IPS-NIHi7 (cell line): ENCODE data around the gene FLVCR2.
A peak's percentile ranks its signal among the peaks of the same experiment; 100 is the strongest.

Source experiments
- DNase-seq: peaks from one replicate; pipeline ENCODE4 v3.0.0; 2012; ENCODE audit warnings: mixed read lengths; ENCODE audit errors: extremely low spot score

FLVCR2 gene

DNA sequence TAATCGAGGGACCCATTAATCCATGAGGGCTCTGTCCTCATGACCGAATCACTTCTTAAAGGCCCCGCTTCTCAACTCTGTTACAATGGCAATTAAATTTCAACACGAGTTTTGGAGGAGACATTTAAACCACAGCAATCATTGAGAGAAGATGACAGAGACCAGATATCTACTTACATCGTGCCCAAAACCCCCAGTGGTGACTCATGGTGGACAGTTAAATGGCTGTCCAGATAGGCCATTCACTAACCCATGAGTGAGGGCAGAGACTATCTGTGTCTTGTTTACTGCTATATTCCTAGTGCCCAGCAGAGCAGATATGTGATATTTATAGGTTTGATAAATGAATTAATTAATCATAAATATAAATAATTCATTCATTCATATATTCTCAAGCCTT is 20.0 kb upstream of the FLVCR2 start:
- DNase-seq = no peak

DNA sequence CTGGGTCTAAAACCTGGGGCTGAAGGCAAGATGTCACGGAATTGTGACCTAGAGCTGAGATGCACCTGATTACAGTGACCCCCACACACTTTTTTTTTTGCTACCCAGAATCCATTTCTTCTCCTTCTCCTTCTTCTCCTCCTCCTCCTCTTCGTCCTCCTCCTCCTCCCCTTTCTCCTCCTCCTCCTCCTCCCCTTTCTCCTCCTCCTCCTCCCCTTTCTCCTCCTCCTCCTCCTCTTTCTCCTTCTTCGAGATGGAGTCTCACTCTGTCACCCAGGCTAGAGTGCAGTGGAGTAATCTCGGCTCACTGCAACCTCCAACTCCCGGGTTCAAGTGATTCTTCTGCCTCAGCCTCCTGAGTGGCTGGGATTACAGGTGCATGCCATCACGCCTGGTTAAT is 19.4 kb upstream of the FLVCR2 start:
- no peak for DNase-seq

- no peak for DNase-seq
Measured at GRCh38 chr14:75559451-75560222, 18.8 kb upstream of the FLVCR2 start.

GRCh38 chr14:75561013-75561432 is 17.4 kb upstream of the FLVCR2 start:
- peak; percentile 97 for DNase-seq

DNA sequence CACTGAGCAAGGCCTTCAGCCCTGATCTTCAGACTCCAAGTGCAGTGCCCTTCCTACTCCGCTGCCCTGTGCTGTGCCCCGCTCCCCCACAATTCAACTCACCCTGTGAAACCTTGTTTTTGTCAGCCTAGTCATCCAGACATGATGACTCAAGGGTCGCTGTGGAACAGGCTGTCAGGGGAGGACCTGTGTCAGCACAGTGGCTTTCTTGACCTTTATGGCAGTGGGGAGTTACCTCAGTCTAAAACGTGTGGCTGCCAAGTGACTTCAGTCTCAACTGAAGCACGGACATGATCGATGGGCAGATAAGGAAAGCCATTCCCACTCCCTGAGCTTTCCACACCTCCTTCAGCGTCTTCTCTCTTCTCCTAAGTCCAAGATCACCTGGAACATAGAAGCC is 16.3 kb upstream of the FLVCR2 start:
- no peak for DNase-seq

- DNase-seq = no peak
Measured at GRCh38 chr14:75562489-75562888, 15.9 kb upstream of the FLVCR2 start.

DNA sequence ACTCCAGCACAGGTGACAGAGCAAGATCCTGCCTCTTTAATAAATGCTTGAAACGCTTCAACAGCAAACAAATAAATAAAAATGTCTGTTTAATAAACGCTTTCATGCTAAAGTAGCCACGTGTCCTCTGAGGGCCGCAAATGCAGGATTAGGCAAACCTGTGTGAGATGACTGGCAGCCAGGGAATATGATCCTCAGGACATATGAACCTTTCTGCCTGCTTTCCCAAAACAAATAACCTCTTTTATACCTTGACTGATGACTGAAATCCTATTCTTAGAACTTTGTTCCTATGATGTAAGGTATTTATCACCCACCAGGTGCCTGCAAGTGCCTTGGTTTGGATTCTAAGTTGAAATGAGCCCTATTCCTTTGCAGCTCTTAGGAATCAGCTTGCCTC is 14.5 kb upstream of the FLVCR2 start:
- DNase-seq = no peak

- no peak for DNase-seq
Measured at GRCh38 chr14:75565056-75565455, 13.4 kb upstream of the FLVCR2 start.

DNA sequence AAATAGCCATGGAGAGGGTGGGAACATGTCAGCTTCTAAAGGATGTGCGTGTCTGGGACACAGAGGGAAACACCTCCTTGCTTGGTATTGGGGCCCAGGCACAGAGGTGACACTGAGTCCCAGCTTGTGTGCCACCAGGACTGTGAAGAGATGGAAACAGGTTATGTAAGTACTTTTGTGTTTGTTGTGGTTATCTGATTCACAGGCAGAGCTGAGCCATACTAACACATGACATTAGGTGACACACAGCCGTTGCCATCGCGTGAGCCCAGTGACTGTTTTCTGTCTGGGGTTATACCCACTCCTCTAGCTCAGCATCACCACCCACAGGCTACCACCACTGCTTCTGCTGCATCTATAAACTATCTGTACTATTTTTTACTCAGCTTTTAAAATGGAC is 12.1 kb upstream of the FLVCR2 start:
- no peak for DNase-seq

DNA sequence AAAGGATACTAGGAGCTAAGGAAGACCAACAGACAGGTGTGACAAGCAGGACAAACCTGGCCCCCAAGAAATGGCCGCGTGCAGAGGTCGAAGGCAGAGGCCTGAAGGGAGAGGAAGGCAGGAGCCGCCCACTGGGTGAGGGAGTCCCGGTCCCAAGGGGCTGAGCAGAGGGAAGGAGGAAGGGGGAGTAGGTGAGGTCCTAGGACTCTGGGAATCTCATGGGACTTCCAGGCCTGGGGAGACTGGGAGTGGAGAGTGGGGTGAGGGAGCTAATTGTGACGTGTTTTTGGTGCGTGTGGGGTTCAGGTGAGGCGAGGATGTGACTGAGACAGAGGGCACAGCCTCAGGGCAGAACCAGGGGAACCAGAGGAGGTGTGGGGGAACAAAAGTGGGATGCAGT is 11.7 kb upstream of the FLVCR2 start:
- no peak for DNase-seq

GRCh38 chr14:75568140-75568539 is 10.3 kb upstream of the FLVCR2 start:
- no peak for DNase-seq

DNA sequence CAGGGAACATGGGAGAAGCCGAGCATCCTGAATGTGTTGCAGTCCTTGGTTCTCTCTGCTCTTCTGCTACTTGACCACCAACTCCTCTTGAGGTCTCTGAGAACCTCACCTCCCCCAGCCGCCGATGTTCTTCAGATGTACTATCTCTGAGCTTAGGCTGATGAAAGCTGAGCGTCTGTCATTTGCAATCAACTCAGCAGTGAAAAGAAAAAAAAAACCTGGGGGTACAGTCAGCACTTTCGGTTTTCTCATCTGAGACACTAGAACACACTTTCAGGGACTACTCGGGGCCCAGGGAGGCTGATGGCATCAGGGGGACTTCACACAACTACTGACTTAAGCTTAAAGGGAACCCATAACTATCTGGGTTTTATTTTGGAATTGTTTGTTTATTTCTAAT is 9.6 kb upstream of the FLVCR2 start:
- no peak for DNase-seq

- DNase-seq = no peak
Measured at GRCh38 chr14:75570797-75571196, 7.6 kb upstream of the FLVCR2 start.

DNA sequence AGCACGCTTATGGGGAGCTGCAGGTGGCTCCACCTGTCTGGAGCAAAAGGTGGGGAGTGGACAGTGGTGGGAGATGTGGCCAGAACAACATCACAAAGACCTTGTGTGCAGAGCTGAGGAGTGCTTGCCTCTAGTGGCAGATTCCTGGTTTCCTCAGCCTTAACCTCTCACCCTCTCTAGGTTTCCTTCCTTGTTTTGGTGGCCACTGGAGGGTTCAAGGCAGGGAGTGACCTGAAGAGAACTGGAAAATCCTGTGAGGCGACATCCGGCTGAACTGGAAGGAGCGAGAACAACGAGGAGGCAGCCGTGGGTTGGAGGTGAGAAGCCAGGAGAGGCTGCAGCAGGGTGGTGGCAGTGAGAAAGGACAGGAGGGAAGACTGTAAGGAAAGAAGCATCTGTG is 6.3 kb upstream of the FLVCR2 start:
- DNase-seq = no peak

GRCh38 chr14:75577090-75577489 is 1.3 kb upstream of the FLVCR2 start:
- no peak for DNase-seq

DNA sequence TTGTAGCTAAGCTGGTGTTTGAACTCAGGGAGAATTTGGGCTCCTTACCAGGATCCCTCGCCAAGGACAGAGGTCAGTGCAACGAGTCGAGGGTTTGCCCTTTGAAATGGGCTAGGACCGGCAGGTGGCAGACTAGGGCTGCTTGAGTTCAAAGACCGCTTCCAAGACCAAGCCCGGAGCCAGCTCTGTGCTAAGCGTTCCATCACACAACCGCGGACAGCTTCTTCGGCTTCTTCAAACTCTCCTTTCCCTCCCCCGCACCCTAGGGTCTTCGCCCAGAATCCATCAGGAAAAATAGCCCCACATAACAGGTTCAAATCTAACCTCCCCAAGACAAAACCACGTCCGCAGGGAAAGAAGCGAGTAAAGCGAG is 705 bp upstream of the FLVCR2 start:
- peak; percentile 95 for DNase-seq

DNA sequence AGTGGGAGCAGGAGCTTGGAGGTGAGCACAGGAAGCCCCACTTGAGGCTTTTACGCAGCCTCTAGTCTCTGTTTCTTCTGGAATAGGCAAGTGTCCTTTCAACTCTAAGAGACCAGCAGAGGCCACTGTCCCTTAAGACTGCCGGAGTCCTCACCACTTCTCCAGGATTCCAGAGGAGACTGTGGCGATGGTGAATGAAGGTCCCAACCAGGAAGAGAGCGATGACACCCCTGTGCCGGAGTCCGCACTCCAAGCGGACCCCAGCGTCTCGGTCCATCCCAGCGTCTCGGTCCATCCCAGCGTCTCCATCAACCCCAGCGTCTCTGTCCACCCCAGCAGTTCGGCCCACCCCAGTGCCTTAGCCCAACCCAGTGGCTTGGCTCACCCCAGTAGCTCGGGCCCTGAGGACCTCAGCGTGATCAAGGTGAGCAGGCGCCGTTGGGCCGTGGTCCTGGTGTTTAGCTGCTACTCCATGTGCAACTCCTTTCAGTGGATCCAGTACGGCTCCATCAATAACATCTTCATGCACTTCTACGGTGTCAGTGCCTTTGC is 442 bp downstream of the FLVCR2 start:
- peak; percentile 72 for DNase-seq

DNA sequence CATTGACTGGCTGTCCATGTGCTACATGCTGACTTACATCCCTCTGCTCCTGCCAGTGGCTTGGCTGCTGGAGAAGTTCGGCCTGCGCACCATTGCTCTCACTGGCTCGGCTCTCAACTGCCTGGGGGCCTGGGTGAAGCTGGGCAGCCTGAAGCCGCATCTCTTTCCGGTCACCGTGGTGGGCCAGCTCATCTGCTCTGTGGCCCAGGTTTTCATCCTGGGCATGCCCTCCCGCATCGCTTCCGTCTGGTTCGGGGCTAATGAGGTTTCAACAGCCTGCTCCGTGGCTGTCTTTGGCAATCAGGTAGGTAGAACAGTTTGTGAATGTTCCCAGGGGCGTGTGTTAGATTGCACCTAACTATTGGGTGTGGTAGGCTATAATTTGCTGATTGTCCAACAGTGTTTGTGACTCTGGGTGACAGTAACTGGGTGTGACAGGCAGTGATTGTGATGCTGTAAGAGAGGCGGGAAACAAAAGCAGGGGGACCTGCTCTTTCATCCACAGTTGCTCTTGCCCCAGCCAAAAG is 981 bp downstream of the FLVCR2 start:
- DNase-seq = no peak

GRCh38 chr14:75579882-75580281 is 1.5 kb downstream of the FLVCR2 start:
- DNase-seq = no peak

DNA sequence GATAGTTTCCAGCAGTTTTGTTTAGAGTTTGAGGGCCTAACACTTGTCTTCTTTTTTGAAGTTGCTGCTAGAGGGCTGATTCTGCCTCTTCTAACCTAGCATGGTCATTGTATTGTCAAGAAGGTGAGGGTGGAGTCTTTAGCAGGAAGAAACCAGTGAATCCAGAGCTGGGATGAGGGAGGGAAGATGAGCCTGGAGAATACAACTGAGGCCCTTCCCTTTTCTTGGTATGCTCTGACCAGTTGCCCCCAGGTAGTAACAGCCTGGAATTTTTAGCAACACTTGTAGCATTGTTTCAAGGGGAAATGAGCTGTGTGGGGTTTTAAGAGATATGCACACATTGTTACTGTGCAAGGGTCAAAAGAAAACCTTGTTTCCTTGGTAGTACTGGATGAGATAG is 9.0 kb downstream of the FLVCR2 start:
- DNase-seq = no peak

DNA sequence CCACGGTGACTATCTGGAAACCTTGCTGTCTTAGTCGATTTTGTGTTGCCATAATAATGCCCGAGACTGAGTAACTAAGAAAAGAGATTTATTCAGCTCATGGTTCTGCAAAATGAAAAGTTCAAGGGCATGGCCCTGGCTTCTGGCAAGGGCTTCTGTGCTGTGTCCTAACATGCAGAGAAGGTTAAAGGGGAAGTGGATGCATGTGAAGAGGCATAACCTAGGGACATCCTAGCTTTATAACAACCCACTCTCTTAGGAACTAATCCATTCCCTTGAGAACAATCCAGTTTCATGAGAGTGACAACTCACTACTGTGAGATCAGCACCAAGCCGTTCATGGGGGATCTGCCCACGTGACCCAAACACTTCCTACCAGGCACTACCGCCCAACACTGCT is 11.5 kb downstream of the FLVCR2 start:
- DNase-seq = no peak

GRCh38 chr14:75591331-75591946 is 13.0 kb downstream of the FLVCR2 start:
- no peak for DNase-seq

- no peak for DNase-seq
Measured at GRCh38 chr14:75591987-75592575, 13.7 kb downstream of the FLVCR2 start.
